Suprapubic skin (tissue), 3 donors: Measurements from ENCODE around the gene PLOD3.

Experiments
- CTCF ChIP-seq, 2 donors: fragments of 200-600 bp in 1 of 2; fragments of 450-650 bp in 1 of 2; sonication (generic) in 1 of 2; IDR thresholded peaks; one replicate each; pipeline ENCODE4 v1.5.1; 2016 to 2019; ENCODE audit warnings: antibody characterized with exemption in 2 of 2, mild to moderate bottlenecking in 1 of 2, moderate library complexity in 1 of 2
- POLR2A ChIP-seq, 2 donors: fragments of 450-650 bp; IDR thresholded peaks; one replicate each; pipeline ENCODE4 v1.6.1; 2017; ENCODE audit warnings: antibody characterized with exemption in 2 of 2, mild to moderate bottlenecking in 2 of 2, moderate library complexity in 2 of 2

- TF ChIP-seq CTCF (IDR thresholded peaks at IDR 0.05), result no peak
- no peak for TF ChIP-seq POLR2A (IDR thresholded peaks at IDR 0.05)
Measured at GRCh38 chr7:101165958-101166647, 51.3 kb downstream of the PLOD3 start.
